ENCODE measurements around the gene HLA-E.

GRCh38 chr6:30533460-30534294 is 44.4 kb downstream of the HLA-E start:
- TF ChIP-seq POLR2A (IDR thresholded peaks at IDR 0.05) (no peak), CTCF (IDR thresholded peaks at IDR 0.05) (no peak)
